Thyroid gland (tissue), 4 donors: Measurements from ENCODE around the gene PTPRN2. TPM values are rescaled to one million over a fixed set of nuclear protein-coding genes. Genes with fewer than 3 reads are reported as not detected.
"Not testable (repeated sequence)": the region's sequence is repeated elsewhere in the genome, so short reads cannot be mapped to it uniquely, and the experiment has no call there.

Source experiments
- DNase-seq, 2 donors: peaks; one replicate each; pipeline ENCODE4 v3.0.0-alpha.2; 2019
- H3K27ac ChIP-seq, 3 donors: fragments of 200-600 bp; sonication (generic); 1 replicate in 2 of 3; 2 replicates in 1 of 3; pipeline ENCODE4 v1.5.1; 2016 to 2019; ENCODE audit warnings: mild to moderate bottlenecking in 1 of 3, moderate library complexity in 1 of 3
- H3K27me3 ChIP-seq: fragments of 200-600 bp; sonication (generic); one replicate; pipeline ENCODE4 v1.5.1; 2019
- H3K36me3 ChIP-seq, 2 donors: fragments of 200-600 bp; sonication (generic); one replicate each; pipeline ENCODE4 v1.5.1; 2016 to 2019
- H3K4me1 ChIP-seq, 2 donors: fragments of 200-600 bp; sonication (generic); one replicate each; pipeline ENCODE4 v1.5.1; 2017 to 2019
- H3K4me3 ChIP-seq, 3 donors: fragments of 200-600 bp; sonication (generic); replicated peaks in 1 of 3; 1 replicate in 2 of 3; 2 replicates in 1 of 3; pipeline ENCODE4 v1.5.1; 2016; ENCODE audit warnings: mild to moderate bottlenecking in 1 of 3
- H3K9me3 ChIP-seq: fragments of 200-600 bp; sonication (generic); one replicate; pipeline ENCODE4 v1.5.1; 2017
- POLR2A ChIP-seq, 2 donors: fragments of 450-650 bp; IDR thresholded peaks; one replicate each; pipeline ENCODE4 v1.6.1; 2017; ENCODE audit warnings: antibody characterized with exemption in 2 of 2, mild to moderate bottlenecking in 2 of 2, moderate library complexity in 1 of 2
- WGBS, 2 donors: methylation state at CpG; one replicate each; pipeline ENCODE4 v1.1.5; 2017; 5-methylcytosine and 5-hydroxymethylcytosine counted together
- intact Hi-C: fragments of 100-400 bp; cut with DNase I; formaldehyde crosslinking; loops from one replicate; pipeline ENCODE4 v1.15.1; 2023
- total RNA-seq, 4 donors: library from RNA; depleted of rRNA; stranded (reverse); fragments of >200 nt; gene quantifications; one replicate each; pipeline ENCODE4 v1.2.3, GENCODE V29; 2016
- TF ChIP-seq, protein P1 (sequence below), 6 experiments: fragments of 200-600 bp in 3 of 6; fragments of 450-650 bp in 3 of 6; sonication (generic) in 3 of 6; IDR thresholded peaks; one replicate each; pipeline ENCODE4 v1.5.1; 2016 to 2019; ENCODE audit warnings: antibody characterized with exemption in 6 of 6, mild to moderate bottlenecking in 2 of 6, inconsistent platforms in 1 of 6, moderate library complexity in 1 of 6

The PTPRN2 gene
- total RNA-seq, 4 donors from 2014 or later = 4.2 to 9.9 (median 7.7) TPM

DNA sequence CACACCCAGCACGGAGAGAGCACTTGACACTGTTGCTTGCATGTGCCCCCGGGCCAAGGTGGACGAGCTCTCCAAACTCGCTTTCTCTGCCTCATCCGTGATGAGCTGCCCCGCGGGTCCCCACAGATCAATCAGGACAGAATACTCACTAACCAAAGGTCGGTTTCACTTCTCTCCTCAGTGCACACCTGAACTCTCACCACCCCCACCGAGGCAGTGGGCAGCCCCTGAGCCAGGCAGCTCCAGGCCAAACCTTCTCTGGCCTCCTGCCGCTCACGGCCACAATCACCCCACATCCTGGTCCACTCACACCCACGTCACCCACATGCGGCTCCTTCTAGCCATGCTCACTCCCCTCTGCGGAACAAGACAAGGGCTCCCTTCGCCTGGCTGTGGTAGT lies 806.9 kb downstream of the PTPRN2 start:
- TF ChIP-seq, protein P1, sequence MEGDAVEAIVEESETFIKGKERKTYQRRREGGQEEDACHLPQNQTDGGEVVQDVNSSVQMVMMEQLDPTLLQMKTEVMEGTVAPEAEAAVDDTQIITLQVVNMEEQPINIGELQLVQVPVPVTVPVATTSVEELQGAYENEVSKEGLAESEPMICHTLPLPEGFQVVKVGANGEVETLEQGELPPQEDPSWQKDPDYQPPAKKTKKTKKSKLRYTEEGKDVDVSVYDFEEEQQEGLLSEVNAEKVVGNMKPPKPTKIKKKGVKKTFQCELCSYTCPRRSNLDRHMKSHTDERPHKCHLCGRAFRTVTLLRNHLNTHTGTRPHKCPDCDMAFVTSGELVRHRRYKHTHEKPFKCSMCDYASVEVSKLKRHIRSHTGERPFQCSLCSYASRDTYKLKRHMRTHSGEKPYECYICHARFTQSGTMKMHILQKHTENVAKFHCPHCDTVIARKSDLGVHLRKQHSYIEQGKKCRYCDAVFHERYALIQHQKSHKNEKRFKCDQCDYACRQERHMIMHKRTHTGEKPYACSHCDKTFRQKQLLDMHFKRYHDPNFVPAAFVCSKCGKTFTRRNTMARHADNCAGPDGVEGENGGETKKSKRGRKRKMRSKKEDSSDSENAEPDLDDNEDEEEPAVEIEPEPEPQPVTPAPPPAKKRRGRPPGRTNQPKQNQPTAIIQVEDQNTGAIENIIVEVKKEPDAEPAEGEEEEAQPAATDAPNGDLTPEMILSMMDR (IDR thresholded peaks at IDR 0.05) = no peak
- no peak for TF ChIP-seq POLR2A (IDR thresholded peaks at IDR 0.05)
- intact Hi-C loops = no loop called here
- H3K9me3 ChIP-seq = no peaks in the 10 kb centered on the region
- WGBS, 2 donors = 87 to 90% methylated on average over 13 to 15 of the region's 15 CpGs
- H3K36me3 ChIP-seq = no peaks in the 10 kb centered on the region
- H3K4me3 ChIP-seq = no peak overlapping the region
- no peaks in the 10 kb centered on the region for H3K4me1 ChIP-seq
- no peak overlapping the region for H3K27ac ChIP-seq
- DNase-seq = no peak
- H3K27me3 ChIP-seq = no peaks in the 10 kb centered on the region

DNA sequence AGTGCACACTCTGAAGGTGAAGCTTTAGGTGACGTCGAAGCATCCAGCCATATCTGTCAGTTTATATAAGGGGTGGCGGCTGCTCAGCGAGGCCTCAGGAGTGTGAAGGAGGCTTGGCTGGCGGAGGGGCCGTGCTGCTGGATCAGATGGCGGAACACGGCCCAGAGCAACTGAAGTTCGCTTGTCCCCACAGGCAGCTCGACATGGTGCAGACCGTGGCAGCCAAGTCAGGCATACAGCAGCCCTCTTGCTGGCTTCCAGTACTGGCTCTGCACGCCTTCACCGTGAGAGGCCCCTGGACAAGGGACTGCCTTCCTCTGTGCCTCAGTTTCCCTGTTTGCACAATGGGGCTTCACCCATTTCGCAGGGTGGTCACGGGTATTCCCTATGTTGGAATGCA lies 807.3 kb downstream of the PTPRN2 start:
- Histone ChIP-seq H3K4me1 (no peaks in the 10 kb centered on the region), H3K9me3 (no peaks in the 10 kb centered on the region), H3K27ac (no peak overlapping the region), H3K27me3 (no peaks in the 10 kb centered on the region), H3K36me3 (no peaks in the 10 kb centered on the region), H3K4me3 (no peak overlapping the region)
- intact Hi-C loops = no loop called here
- no peak for DNase-seq
- WGBS, 2 donors = 79 to 83% methylated on average over 12 to 15 of the region's 15 CpGs
- no peak for TF ChIP-seq POLR2A (IDR thresholded peaks at IDR 0.05)
- TF ChIP-seq, protein P1 (IDR thresholded peaks at IDR 0.05) = no peak

DNA sequence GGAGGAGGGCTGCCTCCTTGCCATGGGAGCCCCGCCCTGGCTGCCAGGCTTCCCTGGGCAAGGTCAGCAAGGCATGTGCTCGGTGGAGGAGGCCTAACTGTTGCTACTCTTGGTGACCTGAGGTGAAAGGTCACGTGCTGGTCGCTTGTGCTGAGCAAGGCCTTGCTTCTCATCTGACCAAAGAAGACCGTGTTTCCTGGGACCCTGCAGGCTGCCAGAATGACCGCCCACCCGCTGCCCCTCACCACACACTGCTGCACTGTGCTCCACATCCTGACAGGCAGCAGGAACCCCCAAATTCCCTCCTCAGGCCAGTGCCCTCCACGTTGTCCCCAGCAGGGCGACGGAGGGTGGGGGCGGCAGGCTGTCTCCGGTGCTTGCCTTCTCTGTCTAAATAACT lies 808.4 kb downstream of the PTPRN2 start:
- intact Hi-C loops = no loop called here
- no peaks in the 10 kb centered on the region for H3K4me1 ChIP-seq
- no peak for DNase-seq
- H3K36me3 ChIP-seq = no peaks in the 10 kb centered on the region
- H3K4me3 ChIP-seq = no peak overlapping the region
- TF ChIP-seq, protein P1 (IDR thresholded peaks at IDR 0.05) = no peak
- no peak for TF ChIP-seq POLR2A (IDR thresholded peaks at IDR 0.05)
- H3K27me3 ChIP-seq = no peaks in the 10 kb centered on the region
- no peaks in the 10 kb centered on the region for H3K9me3 ChIP-seq
- no peak overlapping the region for H3K27ac ChIP-seq
- WGBS, 2 donors = 82 to 84% methylated on average over 10 to 12 of the region's 12 CpGs

DNA sequence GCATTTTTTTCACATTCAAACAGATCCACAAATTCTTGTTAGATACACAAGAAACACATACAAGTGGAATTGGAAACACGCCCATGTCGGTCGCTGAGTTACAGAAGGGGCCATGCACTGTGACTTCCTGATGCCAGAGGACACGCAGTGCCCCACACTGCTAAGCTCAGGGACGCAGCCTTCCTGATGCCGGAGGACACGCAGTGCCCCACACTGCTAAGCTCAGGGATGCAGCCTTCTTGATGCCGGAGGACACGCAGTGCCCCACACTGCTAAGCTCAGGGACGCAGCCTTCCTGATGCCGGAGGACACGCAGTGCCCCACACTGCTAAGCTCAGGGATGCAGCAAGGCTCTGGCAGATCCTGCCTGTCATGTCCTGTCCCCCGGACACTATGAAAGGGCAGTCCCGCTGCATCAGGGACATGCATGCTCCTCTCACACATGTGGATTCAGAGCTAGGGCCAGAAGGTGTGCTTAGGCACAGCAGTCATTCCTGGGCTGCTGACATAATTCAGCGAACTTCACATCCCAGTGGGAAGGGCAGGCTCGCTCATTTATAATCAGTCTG lies 810.3 kb downstream of the PTPRN2 start:
- H3K4me3 ChIP-seq, H3K27ac ChIP-seq, intact Hi-C loops, H3K27me3 ChIP-seq, DNase-seq, H3K9me3 ChIP-seq, H3K4me1 ChIP-seq, H3K36me3 ChIP-seq: not testable (repeated sequence)
- WGBS, 2 donors = 48 to 62% methylated on average over 9 to 14 of the region's 16 CpGs

DNA sequence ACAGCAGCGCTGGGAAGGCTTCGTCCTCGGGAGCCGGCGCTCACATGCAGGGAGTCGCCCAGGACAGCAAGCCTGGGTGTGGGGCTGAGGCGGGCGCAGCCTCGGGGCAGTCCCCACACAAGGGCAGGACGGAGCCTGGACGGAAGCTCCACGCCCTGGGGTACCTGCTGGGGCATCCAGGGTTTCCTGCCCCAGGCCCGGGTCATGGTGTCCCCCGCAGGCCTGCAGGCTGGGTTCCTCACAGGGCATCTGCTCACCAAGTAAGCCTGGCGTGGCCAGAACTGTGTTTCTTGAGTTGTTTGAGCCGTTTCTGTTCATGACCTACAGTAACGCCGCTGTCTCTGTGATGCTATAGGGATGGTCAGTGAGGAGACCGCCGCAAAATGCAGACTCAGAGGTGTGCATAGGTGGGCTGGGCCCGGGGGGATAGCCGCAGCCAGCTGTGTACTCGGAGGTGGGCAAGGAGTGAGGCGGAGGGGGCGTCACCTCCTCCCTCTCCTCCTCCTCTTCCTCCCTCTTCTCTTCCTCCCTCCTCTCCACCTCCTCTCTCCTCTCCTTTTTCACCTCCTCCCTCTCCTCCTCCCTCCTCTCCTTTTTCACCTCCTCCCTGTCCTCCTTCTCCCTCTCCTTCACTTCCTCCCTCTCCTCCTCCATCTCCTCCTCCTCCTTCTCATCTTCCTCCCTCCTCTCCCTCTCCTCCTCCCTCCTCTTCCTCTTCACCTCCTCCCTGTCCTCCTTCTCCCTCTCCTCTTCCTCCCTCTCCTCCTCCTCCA lies 811.9 kb downstream of the PTPRN2 start:
- Histone ChIP-seq H3K36me3 (no peaks in the 10 kb centered on the region), H3K27ac (no peak overlapping the region), H3K4me1 (no peaks in the 10 kb centered on the region), H3K4me3 (no peak overlapping the region), H3K27me3 (no peaks in the 10 kb centered on the region), H3K9me3 (no peaks in the 10 kb centered on the region)
- TF ChIP-seq POLR2A (IDR thresholded peaks at IDR 0.05) = no peak
- TF ChIP-seq, protein P1 (IDR thresholded peaks at IDR 0.05) = no peak
- WGBS, 2 donors = 83% methylated on average over 10 to 23 of the region's 25 CpGs
- DNase-seq = no peak
- intact Hi-C loops = no loop called here
